ENCODE measurements around the gene LRRC3. TPM values are rescaled to one million over a fixed set of nuclear protein-coding genes. Genes with fewer than 3 reads are reported as not detected.

The LRRC3 gene
- total and polyA plus RNA-seq, 2 of the 8 experiments (the other 6 are each of a cell fraction or from before 2014, with no cell fraction given) = 3.1 to 5.4 TPM

- Histone ChIP-seq H3K23ac (ENCODE audit: insufficient read length) (no peak overlapping the region), H2BK20ac (ENCODE audit: low read length) (no peak overlapping the region), H2BK12ac (ENCODE audit: low read depth, low read length) (0 out of 2 replicates have a peak overlapping the region, but pooled peaks have one; percentile 27), H4K5ac (ENCODE audit: insufficient read length, low read depth, low read length) (no peak overlapping the region), H2BK120ac (replicated peaks; ENCODE audit: low read depth, low read length) (no peak overlapping the region), H2AK5ac (ENCODE audit: low read depth, low read length) (no peak overlapping the region), H3K14ac (ENCODE audit: insufficient read length) (no peak overlapping the region), H3K79me2 (ENCODE audit: control insufficient read depth in 1 of 2, insufficient read depth in 2 of 2, low read length in 2 of 2) (no peaks in the 10 kb centered on the region), H3K4ac (replicated peaks; ENCODE audit: insufficient read length, low read depth, low read length) (no peak overlapping the region), H3K9me3 (ENCODE audit: insufficient read depth in 2 of 2, low read depth in 1 of 2, low read length in 1 of 2) (no peaks in the 10 kb centered on the region), H3K79me1 (ENCODE audit: low read depth, low read length) (no peaks in the 10 kb centered on the region), H2AFZ (ENCODE audit: low read length) (no peak overlapping the region), H3K27ac (ENCODE audit: low read depth, low read length) (no peak overlapping the region), H3K4me1 (replicated peaks in 1 of 4; ENCODE audit: control insufficient read depth in 3 of 4, insufficient read depth in 4 of 4, low read length in 3 of 4) (peaks cover 0 to 5% (median 2%) of the 10 kb centered on the region in 4 experiments; a peak in 3 of 7 replicates), H4K91ac (replicated peaks; ENCODE audit: insufficient read length, low read length) (no peak overlapping the region), H3K36me3 (ENCODE audit: control insufficient read depth in 2 of 4, insufficient read depth in 4 of 4, low read length in 3 of 4) (no peaks in the 10 kb centered on the region), H3K23me2 (ENCODE audit: low read depth, low read length) (peaks cover 5% of the 10 kb centered on the region; the same call in 1 of the 2 replicates), H3K56ac (replicated peaks; ENCODE audit: insufficient read length, low read depth, low read length) (no peak overlapping the region), H3K18ac (ENCODE audit: extremely low read depth, low read length) (no peak overlapping the region), H3K4me2 (ENCODE audit: insufficient read depth in 1 of 2, low read depth in 2 of 2, low read length in 2 of 2) (peak overlapping the region; percentile 74 to 93), H4K20me1 (replicated peaks in 1 of 2; ENCODE audit: control insufficient read depth in 1 of 2, insufficient read depth in 2 of 2, low read length in 2 of 2) (peaks cover 0 to 5% of the 10 kb centered on the region in 2 experiments), H3K27me3 (replicated peaks in 1 of 4; ENCODE audit: control insufficient read depth in 3 of 4, extremely low read depth in 1 of 4, insufficient read depth in 3 of 4, low read length in 3 of 4) (peaks cover 0 to 11% (median 4%) of the 10 kb centered on the region in 4 experiments; a peak in 4 of 7 replicates), H2BK15ac (ENCODE audit: low read length) (no peak overlapping the region), H2BK5ac (ENCODE audit: low read depth, low read length) (no peak overlapping the region), H3K9ac (replicated peaks in 1 of 4; ENCODE audit: extremely low read depth in 1 of 4, low read depth in 3 of 4, low read length in 3 of 4) (no peak overlapping the region), H3K4me3 (ENCODE audit: extremely low read depth in 1 of 4, insufficient read depth in 2 of 4, low read depth in 3 of 4, low read length in 4 of 4) (peak overlapping the region in 3 of 4 experiments; percentile 49 to 74 (median 52); a peak in 4 of 8 replicates), H4K8ac (ENCODE audit: extremely low read depth, insufficient read depth, low read length) (peak overlapping the region; percentile 18; the same call in 1 of the 2 replicates)
- ChIA-PET POLR2A (ENCODE audit: partially characterized antibody) (no interaction called here), CTCF (ENCODE audit: partially characterized antibody) (interaction anchor here (0.6 to 2.4 kb wide), 8 partner anchors 15 to 189 kb away, joined by 3 to 7 read pairs (median 3); no protein-coding TSS in a partner anchor)
- TF ChIP-seq SAP30 (IDR thresholded peaks at IDR 0.05; ENCODE audit: insufficient read depth, insufficient replicate concordance, low read length) (no peak), NANOG (IDR thresholded peaks at IDR 0.05; ENCODE audit: insufficient read depth, low read depth, low read length, poor library complexity, severe bottlenecking) (no peak), TEAD4 (IDR thresholded peaks at IDR 0.05; ENCODE audit: low read depth, low read length) (no peak), CBX5 (IDR thresholded peaks at IDR 0.05; ENCODE audit: low read depth, low read length) (no peak), ASH2L (IDR thresholded peaks at IDR 0.05; ENCODE audit: low read length) (peak; percentile 15), SUZ12 (IDR thresholded peaks at IDR 0.05; ENCODE audit: low read length) (0 out of 2 replicates have a peak, but pooled peaks have one; percentile 16), TCF12 (IDR thresholded peaks at IDR 0.05; ENCODE audit: low read depth, low read length) (no peak)
- WGBS, 2 experiments (ENCODE audit: extremely low coverage in 1 of 2, insufficient coverage in 1 of 2, insufficient read length in 1 of 2, insufficient replicate concordance in 2 of 2, low coverage in 1 of 2, low lambda C conversion rate in 2 of 2, missing lambda C conversion rate in 1 of 2) = 80% methylated on average over 29 of the region's 35 CpGs; no CpG with 5 or more reads in 1 of the 2 experiments
- no peak for FAIRE-seq
- DNase-seq (ENCODE audit: low read depth in 1 of 2, low spot score in 2 of 2) = no peak
Measured at GRCh38 chr21:44456214-44456914, 1.1 kb downstream of the LRRC3 start.

Data from H1 (cell line).